Peyer's patch (tissue), 4 donors: ENCODE data around the gene CYB561.

Source experiments
- CTCF ChIP-seq, 6 experiments: fragments of 450-650 bp in 4 of 6; fragments of 200-600 bp in 2 of 6; sonication (generic) in 1 of 6; IDR thresholded peaks; one replicate each; pipeline ENCODE4 v1.5.1; 2017 to 2019; ENCODE audit warnings: antibody characterized with exemption in 6 of 6, mild to moderate bottlenecking in 3 of 6, moderate library complexity in 1 of 6
- POLR2A ChIP-seq, 2 donors: fragments of 450-650 bp; IDR thresholded peaks; one replicate each; pipeline ENCODE4 v1.5.1; 2017; ENCODE audit warnings: antibody characterized with exemption in 2 of 2, mild to moderate bottlenecking in 2 of 2, moderate library complexity in 2 of 2

- TF ChIP-seq CTCF (IDR thresholded peaks at IDR 0.05) (peak in 4 of 6 experiments; percentile 33 to 61 (median 56)), POLR2A (IDR thresholded peaks at IDR 0.05) (no peak)
Observed at GRCh38 chr17:63435681-63436522, 10.2 kb downstream of the CYB561 start.
